Stimulated activated CD4-positive, alpha-beta T cell treated with anti-CD3 and anti-CD28 coated beads, TNF-alpha, amount 100 ng/mL, for 24 hours (primary cell): ENCODE measurements around the gene TEC.
"Not testable (repeated sequence)": the region's sequence is repeated elsewhere in the genome, so short reads cannot be mapped to it uniquely, and the experiment has no call there.

Experiments
- DNase-seq, 3 experiments: peaks; one replicate each; pipeline ENCODE4 v3.0.0-alpha.2; 2020; ENCODE audit warnings: low read depth in 3 of 3

The TEC gene

GRCh38 chr4:48242511-48243195, 27.0 kb downstream of the TEC start:
- DNase-seq = no peak

DNA sequence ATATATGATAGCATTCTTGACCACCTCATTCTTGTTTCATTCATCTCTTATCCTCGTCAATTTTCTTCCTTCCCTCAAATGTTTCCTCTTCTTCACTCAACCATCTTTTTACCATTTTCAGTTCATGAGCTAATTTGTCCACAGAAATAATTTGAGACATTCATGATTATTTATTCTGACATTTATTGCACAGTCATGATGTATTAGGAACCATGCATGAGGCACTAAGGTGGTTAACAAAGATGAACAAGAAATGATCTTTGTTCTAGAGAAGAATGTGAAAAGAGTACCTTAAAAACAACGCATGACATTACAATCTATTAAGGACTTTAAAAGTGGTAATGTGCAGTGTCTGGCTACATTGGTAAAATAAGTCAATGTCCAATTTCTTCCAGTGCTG, 27.9 kb downstream of the TEC start:
- DNase-seq = no peak

- DNase-seq = no peak
Observed at GRCh38 chr4:48237996-48238645, 31.5 kb downstream of the TEC start.

DNA sequence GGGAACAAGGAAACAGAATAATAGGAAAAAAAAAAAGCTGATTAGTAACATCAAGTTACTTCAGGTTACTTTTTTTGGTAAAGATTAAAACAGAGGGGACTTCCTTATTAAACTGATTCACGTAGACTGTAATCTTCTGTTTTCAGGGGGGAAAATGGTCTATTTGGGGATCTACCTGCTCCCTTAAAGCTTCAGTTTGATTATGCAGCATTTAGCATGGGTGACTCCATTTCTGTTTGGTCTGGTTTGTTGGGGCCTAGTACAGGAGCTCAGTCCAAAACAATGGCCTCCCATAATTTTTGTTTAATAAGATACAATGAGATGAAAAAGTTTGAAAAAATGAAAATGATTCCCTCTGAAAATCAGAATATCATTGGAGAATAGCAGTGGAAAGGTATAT, 34.6 kb downstream of the TEC start:
- DNase-seq = no peak

DNA sequence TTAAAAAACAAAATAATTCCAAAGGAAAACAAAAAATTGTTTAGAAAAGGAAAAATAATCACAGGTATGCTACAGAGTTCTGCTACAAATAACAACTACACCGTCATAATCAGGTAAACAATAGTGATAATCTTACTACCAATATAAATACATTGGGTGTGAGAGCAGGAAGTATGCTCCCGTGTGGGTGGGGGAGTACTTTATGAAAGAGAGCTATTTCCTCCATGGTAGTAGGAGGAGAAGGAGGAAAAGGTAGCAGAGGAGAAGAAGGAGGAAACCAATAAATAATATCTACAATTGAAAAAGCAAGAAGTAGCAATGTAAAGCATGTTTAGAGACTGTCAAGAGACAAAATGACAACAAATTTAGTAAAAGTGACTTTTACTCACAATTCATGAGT, 35.1 kb downstream of the TEC start:
- DNase-seq = no peak

DNA sequence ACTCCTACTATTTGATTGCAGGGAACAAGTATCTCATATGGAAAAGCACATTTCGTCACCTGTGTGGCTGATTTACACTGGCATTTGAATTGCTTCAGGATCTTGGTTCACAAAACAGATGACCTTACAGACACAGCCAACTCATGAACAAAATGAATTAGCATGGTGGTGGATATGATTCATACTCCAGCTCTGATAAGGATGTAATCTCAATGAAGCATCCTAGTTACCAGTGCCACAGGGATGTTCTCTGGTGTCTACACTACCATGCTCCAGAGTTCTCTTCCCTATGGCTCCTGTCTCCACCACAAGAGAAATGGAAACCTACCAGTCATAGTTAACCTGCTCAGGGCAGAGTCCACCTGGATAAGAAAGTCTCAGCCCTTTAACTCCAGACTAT, 40.7 kb downstream of the TEC start:
- DNase-seq = no peak

- DNase-seq = no peak
Observed at GRCh38 chr4:48227662-48228061, 42.0 kb downstream of the TEC start.

- no peak for DNase-seq
Observed at GRCh38 chr4:48226199-48226598, 43.4 kb downstream of the TEC start.

DNA sequence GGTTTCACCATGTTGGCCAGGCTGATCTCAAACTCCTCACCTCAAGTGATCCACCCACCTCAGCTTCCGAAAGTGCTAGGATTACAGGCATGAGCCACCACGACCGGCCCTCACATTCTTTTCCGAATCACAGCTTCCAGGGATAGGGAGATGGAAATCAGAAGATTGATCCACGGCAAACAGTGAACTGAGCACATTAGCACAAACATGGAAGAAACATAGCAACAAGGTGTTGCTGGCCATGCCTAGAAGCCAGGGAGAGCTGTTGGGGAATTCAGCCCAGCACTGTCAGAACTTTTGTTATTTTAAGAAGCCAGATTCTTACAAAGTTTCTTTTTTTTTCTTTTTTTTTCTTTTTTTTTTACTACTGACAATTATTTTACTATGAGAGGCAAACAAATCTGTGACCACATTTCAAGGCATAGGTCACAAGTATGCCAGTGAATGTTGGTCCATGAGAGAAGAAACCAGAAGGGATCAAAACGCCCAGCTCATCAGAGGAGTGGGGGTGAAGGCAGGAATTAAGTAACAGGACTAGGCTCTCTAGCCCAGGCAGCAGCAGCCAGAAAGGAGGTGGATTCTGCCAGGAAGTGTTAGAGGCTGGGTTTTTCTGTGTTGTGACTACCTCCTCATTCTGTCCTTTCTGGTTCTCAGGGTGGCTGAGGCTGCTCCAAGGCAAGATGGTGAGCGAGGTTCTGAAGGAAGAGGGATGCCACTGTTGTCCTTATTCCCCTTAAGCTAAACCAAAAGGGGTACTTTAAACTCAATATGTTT, 44.1 kb downstream of the TEC start:
- no peak for DNase-seq

DNA sequence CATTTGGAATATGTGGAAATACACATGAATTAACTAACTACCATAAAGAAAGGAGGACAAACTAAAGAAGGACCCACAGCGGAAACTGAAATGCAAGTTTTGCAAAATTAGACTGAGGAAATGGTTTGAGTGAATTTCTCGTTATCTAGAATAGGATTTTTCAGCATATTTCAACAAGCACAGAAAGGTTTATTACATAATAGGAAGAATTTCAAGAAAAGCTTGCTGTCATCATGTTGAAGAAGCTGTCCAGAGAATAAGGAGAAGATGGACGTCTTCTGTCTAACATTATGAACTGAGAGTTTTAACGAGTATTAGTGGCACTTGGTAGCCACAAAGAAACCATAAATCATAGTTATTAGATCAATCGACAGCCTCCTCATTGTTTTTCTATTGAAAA, 45.0 kb downstream of the TEC start:
- no peak for DNase-seq

- no peak for DNase-seq
Observed at GRCh38 chr4:48223633-48224295, 45.9 kb downstream of the TEC start.

DNA sequence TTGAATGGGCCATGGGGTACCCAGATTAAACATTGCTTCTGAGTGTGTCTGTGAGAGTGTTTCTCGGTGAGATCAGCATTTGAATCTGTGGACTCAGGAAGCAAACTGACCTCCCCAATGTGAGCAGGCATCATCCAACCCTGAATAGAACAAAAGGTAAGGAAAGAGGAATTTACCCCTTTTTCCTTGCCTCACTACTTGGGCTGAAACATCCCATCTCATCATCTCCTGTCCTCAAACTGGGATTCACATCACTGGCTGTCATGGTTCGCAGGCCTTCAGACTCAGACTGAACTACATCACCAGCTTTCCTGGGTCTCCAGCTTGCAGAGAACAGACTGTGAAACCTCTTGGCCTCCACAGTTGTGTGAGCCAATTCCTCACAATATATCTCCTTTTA, 47.1 kb downstream of the TEC start:
- DNase-seq = no peak

GRCh38 chr4:48219430-48219829, 50.2 kb downstream of the TEC start:
- DNase-seq = not testable (repeated sequence)

DNA sequence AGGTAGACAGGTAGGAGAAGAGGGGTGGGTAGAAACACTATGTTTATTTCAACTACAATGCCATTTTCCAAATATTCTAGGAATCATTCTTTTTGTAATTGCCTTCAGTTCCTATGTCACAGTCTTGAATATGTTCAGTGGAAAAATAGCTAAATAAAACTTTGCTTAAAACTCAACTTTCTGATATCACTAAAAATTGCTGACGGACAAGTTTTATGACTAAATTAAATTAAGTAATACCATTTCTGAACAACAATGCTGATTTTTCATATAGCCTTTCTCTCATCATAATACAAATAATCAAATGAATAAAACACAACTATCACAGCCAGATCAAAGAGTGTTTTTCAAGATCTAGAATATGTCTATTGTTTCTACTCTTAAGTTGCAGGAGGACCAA, 53.1 kb downstream of the TEC start:
- no peak for DNase-seq

DNA sequence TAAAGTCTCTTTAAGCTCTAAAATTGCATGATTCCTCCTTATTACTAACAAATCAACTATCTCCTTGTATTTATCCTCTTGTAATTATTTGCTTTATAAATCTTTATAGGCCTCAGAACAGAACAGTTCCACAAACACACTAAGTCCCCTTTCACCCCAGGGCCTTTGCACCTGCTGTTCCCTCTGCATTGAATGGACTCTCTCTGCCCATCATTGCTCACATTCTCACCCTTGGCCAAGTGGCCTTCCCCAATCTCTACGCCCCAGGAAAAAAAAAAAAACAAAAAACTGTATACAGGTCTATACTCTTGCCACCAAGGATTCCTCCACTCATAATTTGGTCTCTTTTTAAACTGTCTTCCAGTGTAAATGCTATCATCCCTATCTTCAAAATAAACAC, 53.7 kb downstream of the TEC start:
- no peak for DNase-seq

GRCh38 chr4:48212165-48212564, 57.5 kb downstream of the TEC start:
- DNase-seq = no peak

- no peak for DNase-seq
Observed at GRCh38 chr4:48210966-48211328, 58.7 kb downstream of the TEC start.

DNA sequence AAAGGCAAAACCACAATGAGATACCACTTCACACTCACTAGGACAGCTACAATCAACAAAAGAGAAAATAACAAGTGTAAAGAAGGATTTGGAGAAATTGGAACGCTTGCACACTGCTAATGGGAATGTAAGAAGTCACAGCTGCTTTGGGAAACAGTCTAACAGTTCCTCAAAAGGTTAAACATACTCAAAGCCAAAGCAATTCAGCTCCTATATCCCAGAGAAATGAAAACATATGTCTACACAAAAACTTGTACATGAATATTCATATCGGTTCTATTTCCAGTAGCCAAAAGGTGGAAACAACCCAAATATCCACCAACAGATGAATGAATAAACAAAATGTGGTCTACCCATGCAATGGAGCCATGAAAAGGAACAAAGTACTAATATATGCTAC, 64.0 kb downstream of the TEC start:
- DNase-seq = no peak

GRCh38 chr4:48205107-48205506, 64.5 kb downstream of the TEC start:
- no peak for DNase-seq

DNA sequence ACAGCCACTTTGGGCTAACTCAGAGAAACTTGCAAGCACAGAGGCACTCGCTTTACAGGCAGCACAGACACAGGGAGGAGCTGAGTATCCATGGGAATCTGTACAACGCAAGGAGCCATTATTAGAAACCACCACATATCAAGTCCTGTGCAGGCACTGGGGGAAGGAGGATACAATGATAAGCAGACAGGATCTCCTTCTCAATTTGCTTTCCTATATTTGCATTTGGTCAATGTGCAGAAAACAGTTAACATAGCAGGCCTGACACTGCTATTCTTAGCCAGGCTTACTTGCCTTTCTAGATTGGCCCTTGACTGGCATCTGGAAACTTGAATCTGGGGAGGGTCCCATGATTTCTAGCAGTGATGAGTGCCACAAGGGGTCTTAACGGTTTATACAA, 65.8 kb downstream of the TEC start:
- DNase-seq = no peak

GRCh38 chr4:48197643-48198237, 71.9 kb downstream of the TEC start:
- no peak for DNase-seq
